OCI-LY7 (cell line): ENCODE data around the gene PLA2G4B. TPM values are rescaled to one million over a fixed set of nuclear protein-coding genes. Genes with fewer than 3 reads are reported as not detected.

Source experiments
- BruUV-seq: library from RNA; stranded (reverse); fragments of 400-500 nt; replicated peaks from 2 replicates; lab custom pipeline; 2021; lab: Mats Ljungman, UMichigan
- CTCF ChIA-PET: fragments of 300-600 bp; sonication (Branson Sonifier 250); formaldehyde crosslinking; loops from one replicate; lab custom pipeline; 2022; ENCODE audit warnings: antibody characterized with exemption; ENCODE audit not compliant: unreplicated experiment; lab: Charles Lee
- POLR2A ChIA-PET: fragments of 300-600 bp; sonication (Branson Sonifier 250); formaldehyde crosslinking; loops from one replicate; lab custom pipeline; 2022; ENCODE audit warnings: antibody characterized with exemption; lab: Charles Lee
- DNase-seq: peaks from one replicate; pipeline ENCODE4 v3.0.0-alpha.2; 2015; ENCODE audit warnings: low spot score
- H2AFZ ChIP-seq: fragments of 200-600 bp; sonication (generic), shearing (Covaris generic); 2 replicates; pipeline ENCODE4 v1.6.1; 2014; ENCODE audit warnings: mild to moderate bottlenecking, antibody characterized with exemption, low read length, moderate library complexity
- H3K27ac ChIP-seq: fragments of 200-600 bp; sonication (generic); 2 replicates; pipeline ENCODE4 v1.5.1; 2014; ENCODE audit warnings: mixed run types, low read depth, mild to moderate bottlenecking, moderate library complexity, low read length, inconsistent platforms; ENCODE audit not compliant: poor library complexity, severe bottlenecking
- H3K36me3 ChIP-seq: fragments of 200-600 bp; sonication (generic); 2 replicates; pipeline ENCODE4 v1.6.1; 2014; ENCODE audit warnings: mild to moderate bottlenecking, antibody characterized with exemption, low read length, moderate library complexity, mixed read lengths; ENCODE audit not compliant: insufficient read depth
- H3K4me1 ChIP-seq: fragments of 200-600 bp; sonication (generic); 2 replicates; pipeline ENCODE4 v1.5.1; 2014; ENCODE audit warnings: mild to moderate bottlenecking, low read length; ENCODE audit not compliant: insufficient read depth, poor library complexity, severe bottlenecking
- H3K4me2 ChIP-seq: fragments of 200-600 bp; sonication (generic); 2 replicates; pipeline ENCODE4 v1.6.1; 2014; ENCODE audit warnings: mild to moderate bottlenecking, low read length
- H3K4me3 ChIP-seq: fragments of 200-600 bp; sonication (generic); 2 replicates; pipeline ENCODE4 v1.5.1; 2014; ENCODE audit warnings: mild to moderate bottlenecking, low read depth, low read length; ENCODE audit not compliant: poor library complexity, severe bottlenecking
- H3K79me2 ChIP-seq: fragments of 200-600 bp; sonication (generic); 2 replicates; pipeline ENCODE4 v1.6.1; 2016; ENCODE audit warnings: low read depth, mild to moderate bottlenecking, low read length, moderate library complexity, mixed read lengths; ENCODE audit not compliant: insufficient read depth
- H3K9me2 ChIP-seq: fragments of 200-600 bp; sonication (generic); 2 replicates; pipeline ENCODE4 v1.6.1; 2016; ENCODE audit warnings: mild to moderate bottlenecking, low read length, mixed read lengths; ENCODE audit not compliant: insufficient read depth
- H3K9me3 ChIP-seq: fragments of 200-600 bp; sonication (generic); 2 replicates; pipeline ENCODE4 v1.6.1; 2014; ENCODE audit warnings: mild to moderate bottlenecking, mixed run types, low read length, mixed read lengths
- H4K20me1 ChIP-seq: fragments of 200-600 bp; sonication (generic); 2 replicates; pipeline ENCODE4 v1.6.1; 2014; ENCODE audit warnings: mild to moderate bottlenecking, antibody characterized with exemption, low read length, moderate library complexity, mixed read lengths; ENCODE audit not compliant: insufficient read depth
- CTCF ChIP-seq: fragments of 200-600 bp; sonication (generic); conservative IDR thresholded peaks from 2 replicates; pipeline ENCODE4 v1.5.1; 2014; ENCODE audit warnings: mild to moderate bottlenecking, antibody characterized with exemption, low read length, moderate library complexity, mixed read lengths
- EZH2phosphoT487 ChIP-seq: fragments of 200-600 bp; sonication (generic); IDR thresholded peaks from 2 replicates; pipeline ENCODE4 v1.6.1; 2018; ENCODE audit warnings: low read depth, borderline replicate concordance, mild to moderate bottlenecking, mixed run types, antibody characterized with exemption, low read length, moderate library complexity, mixed read lengths
- intact Hi-C: fragments of 100-400 bp; cut with micrococcal nuclease; formaldehyde crosslinking; loops from one replicate; pipeline ENCODE4 v1.10.0; 2022; ENCODE audit not compliant: unreplicated experiment
- total RNA-seq, 2 experiments: library from RNA; depleted of rRNA in 1 of 2; stranded (reverse); fragments of >200 nt in 1 of 2; shearing (Covaris generic) in 1 of 2; gene quantifications; 2 replicates each; pipeline ENCODE4 v1.2.3, GENCODE V29; 2014 to 2022

The PLA2G4B gene
- total RNA-seq, 2 experiments from 2014 or later, result 9.5 to 11.1 TPM

GRCh38 chr15:41855261-41855961 is 16.8 kb downstream of the PLA2G4B start:
- Histone ChIP-seq H4K20me1 (no peaks in the 10 kb centered on the region), H3K9me3 (no peaks in the 10 kb centered on the region), H3K4me1 (peaks cover 8% of the 10 kb centered on the region), H3K27ac (no peak overlapping the region), H2AFZ (no peak overlapping the region), H3K4me3 (no peak overlapping the region), H3K36me3 (no peaks in the 10 kb centered on the region), H3K4me2 (no peak overlapping the region), H3K9me2 (no peaks in the 10 kb centered on the region), H3K79me2 (no peaks in the 10 kb centered on the region)
- no peak for TF ChIP-seq CTCF
- TF ChIP-seq EZH2phosphoT487, result no peak
- BruUV-seq, result no TSS peak
- CTCF ChIA-PET, result no interaction called here
- DNase-seq, result no peak
- POLR2A ChIA-PET, result no interaction called here
- intact Hi-C loops, result no loop called here

DNA sequence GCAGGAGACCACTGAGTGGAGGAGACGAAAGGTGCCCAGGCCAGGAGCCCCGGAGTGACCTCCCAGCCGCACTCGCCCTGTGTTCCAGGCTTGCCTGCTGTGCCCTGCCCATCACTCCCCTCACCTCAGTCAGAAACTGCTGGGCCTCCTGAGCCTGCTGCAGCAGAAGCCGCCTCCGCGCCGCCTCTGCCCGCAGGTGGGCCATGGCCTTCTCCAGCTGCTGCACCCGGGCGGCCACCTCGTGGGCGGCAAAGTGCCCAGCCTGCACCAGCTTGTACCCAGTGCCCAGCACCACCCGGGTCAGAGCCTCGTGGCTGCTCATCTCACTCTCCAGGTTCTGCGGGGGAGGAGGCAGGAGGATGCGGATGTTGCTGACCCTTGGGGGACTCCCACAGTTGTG is 17.6 kb downstream of the PLA2G4B start:
- ChIA-PET CTCF (no interaction called here), POLR2A (no interaction called here)
- H3K9me3 ChIP-seq, result no peaks in the 10 kb centered on the region
- H3K4me3 ChIP-seq, result no peak overlapping the region
- no peaks in the 10 kb centered on the region for H4K20me1 ChIP-seq
- no peak overlapping the region for H3K27ac ChIP-seq
- H3K4me1 ChIP-seq, result peaks cover 9% of the 10 kb centered on the region
- no peak overlapping the region for H2AFZ ChIP-seq
- no peak for TF ChIP-seq CTCF
- no peak for TF ChIP-seq EZH2phosphoT487
- no peaks in the 10 kb centered on the region for H3K79me2 ChIP-seq
- H3K36me3 ChIP-seq, result no peaks in the 10 kb centered on the region
- H3K4me2 ChIP-seq, result no peak overlapping the region
- no peak for DNase-seq
- intact Hi-C loops, result no loop called here
- no peaks in the 10 kb centered on the region for H3K9me2 ChIP-seq
- BruUV-seq, result no TSS peak

- no peak overlapping the region for H2AFZ ChIP-seq
- no peaks in the 10 kb centered on the region for H3K36me3 ChIP-seq
- no peaks in the 10 kb centered on the region for H4K20me1 ChIP-seq
- H3K9me3 ChIP-seq, result no peaks in the 10 kb centered on the region
- no peak for DNase-seq
- no peaks in the 10 kb centered on the region for H3K9me2 ChIP-seq
- POLR2A ChIA-PET, result no interaction called here
- no peak overlapping the region for H3K27ac ChIP-seq
- H3K4me1 ChIP-seq, result peaks cover 9% of the 10 kb centered on the region
- no peaks in the 10 kb centered on the region for H3K79me2 ChIP-seq
- intact Hi-C loops, result no loop called here
- CTCF ChIA-PET, result no interaction called here
- BruUV-seq, result no TSS peak
- no peak for TF ChIP-seq EZH2phosphoT487
- TF ChIP-seq CTCF, result no peak
- H3K4me2 ChIP-seq, result no peak overlapping the region
- no peak overlapping the region for H3K4me3 ChIP-seq
Measured at GRCh38 chr15:41856716-41857115, 18.1 kb downstream of the PLA2G4B start.
